HG02973 (cell line): Measurements from ENCODE around the gene QRFP.
"Not testable (repeated sequence)": the region's sequence is repeated elsewhere in the genome, so short reads cannot be mapped to it uniquely, and the experiment has no call there.

ENCODE experiments used
- ATAC-seq: cut with Tn5 transposase; IDR thresholded peaks from one replicate; pipeline ENCODE4 v1.9.1; 2021; ENCODE audit warnings: moderate library complexity; ENCODE audit not compliant: unreplicated experiment

The QRFP gene

DNA sequence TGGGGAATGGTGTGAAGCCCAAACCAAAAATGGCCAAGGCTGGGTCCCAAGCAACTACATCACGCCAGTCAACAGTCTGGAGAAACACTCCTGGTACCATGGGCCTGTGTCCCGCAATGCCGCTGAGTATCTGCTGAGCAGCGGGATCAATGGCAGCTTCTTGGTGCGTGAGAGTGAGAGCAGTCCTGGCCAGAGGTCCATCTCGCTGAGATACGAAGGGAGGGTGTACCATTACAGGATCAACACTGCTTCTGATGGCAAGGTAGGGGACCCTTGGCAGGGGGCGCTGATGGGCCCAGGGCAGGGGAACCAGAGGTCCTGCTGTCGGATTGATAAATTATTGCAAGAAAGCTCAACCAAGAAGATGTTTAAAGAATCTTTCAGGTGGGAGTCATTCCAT, 41.8 kb downstream of the QRFP start:
- no peak for ATAC-seq

DNA sequence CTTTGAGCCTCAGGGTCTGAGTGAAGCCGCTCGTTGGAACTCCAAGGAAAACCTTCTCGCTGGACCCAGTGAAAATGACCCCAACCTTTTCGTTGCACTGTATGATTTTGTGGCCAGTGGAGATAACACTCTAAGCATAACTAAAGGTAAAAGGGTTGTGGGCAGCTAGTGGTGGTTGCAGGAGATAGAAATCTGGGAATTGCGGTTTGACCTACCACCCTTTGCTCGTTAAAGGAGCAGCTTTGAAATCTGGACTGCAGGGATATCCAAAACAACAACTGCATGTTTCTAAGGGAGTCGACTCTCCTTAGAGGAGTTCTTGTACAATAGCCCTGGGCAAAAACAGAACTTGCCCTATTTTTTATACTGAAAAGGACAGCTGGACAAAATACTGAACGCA, 42.5 kb downstream of the QRFP start:
- no peak for ATAC-seq

DNA sequence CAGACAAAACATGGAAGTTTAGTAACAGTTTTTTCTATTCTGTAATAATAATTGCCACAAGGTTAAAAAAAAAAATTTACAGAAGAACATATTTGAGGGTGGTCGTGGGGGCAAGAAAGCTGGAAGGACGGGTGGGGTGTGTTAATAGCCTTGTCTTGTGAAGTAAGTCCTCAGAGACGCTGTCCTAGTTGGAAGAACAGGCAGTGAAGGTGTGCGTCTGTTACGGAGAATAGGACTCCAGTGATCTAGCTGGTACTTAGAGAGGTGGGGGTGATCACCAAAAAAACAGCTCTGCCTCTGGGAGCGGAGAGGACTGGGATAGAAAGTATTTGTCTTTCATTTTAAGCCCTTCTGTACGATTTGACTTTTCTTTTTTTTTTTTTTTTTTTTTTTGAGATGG, 43.8 kb downstream of the QRFP start:
- no peak for ATAC-seq

DNA sequence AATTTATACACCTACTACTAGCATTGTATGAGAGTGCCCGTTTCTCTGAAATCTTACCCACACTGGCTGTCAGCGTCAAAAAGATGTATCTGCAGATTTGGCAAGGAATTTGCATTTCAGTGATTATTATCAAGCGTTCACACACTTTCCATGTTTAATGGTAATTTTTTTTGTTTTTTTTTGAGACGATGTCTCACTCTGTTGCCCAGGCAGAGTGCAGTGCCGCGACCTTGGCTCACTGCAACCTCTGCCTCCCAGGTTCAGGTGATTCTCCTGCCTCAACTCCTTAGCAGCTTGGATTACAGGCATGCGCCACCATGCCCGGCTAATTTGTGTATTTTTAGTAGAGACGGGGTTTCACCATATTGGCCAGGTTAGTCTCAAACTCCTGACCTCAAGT, 47.3 kb downstream of the QRFP start:
- no peak for ATAC-seq

DNA sequence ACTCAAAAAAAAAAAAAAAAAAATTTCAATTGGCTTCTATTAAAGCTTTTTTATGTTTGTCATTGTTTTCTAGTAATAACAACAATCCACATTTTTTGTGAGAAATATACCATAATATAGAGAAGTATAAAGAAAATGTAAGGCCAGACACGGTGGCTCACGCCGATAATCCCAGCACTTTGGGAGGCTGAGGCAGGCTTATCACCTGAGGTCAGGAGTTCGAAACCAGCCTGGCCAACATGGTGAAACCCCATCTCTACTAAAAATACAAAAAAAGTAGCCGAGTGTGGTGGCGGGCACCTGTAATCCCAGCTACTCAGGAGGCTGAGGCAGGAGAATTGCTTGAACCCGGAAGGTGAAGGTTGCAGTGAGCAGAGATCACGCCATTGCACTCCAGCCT, 48.1 kb downstream of the QRFP start:
- not testable (repeated sequence) for ATAC-seq

DNA sequence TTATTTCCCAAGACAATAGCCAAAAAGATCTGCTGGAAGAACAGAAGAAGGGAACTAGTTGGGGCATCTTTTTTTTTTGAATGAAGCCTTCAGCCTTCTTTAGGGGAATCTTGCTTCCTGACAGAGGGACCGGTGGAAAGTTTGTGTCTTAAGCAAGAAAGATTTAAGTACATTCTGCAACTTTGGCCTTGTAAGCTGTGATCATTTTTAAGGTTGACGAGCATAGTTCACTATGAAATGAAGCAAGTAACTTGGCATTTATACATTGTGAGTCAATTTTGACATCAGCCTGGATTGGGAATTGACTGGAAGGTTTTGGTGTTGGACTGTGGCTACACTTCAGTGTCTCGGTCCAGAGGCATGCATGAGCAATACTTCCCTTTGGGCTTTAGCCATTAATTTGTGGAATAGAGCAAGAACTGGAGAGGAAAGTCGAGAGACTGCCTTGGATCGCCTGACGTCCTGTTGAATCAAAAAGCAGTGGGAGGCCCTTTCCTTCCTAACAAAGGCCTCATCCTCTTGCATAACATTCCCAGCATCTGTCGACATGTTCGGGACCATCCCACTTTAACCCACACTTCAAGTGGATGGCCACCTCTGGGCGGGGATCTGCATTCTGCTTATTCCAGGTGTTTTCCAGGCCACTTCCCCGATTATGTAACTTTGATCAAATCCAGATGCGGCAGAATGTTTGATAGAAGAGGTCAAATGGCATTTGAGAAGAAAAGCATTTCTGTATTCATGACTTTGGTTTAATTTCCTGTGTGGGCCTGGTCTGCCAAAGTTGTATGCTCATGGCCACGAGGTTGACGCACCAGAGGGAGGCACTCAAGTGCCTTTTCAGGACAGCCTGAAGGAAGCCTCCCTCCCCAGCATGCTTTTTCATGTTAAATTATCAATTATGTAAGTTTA, 49.0 kb downstream of the QRFP start:
- no peak for ATAC-seq

DNA sequence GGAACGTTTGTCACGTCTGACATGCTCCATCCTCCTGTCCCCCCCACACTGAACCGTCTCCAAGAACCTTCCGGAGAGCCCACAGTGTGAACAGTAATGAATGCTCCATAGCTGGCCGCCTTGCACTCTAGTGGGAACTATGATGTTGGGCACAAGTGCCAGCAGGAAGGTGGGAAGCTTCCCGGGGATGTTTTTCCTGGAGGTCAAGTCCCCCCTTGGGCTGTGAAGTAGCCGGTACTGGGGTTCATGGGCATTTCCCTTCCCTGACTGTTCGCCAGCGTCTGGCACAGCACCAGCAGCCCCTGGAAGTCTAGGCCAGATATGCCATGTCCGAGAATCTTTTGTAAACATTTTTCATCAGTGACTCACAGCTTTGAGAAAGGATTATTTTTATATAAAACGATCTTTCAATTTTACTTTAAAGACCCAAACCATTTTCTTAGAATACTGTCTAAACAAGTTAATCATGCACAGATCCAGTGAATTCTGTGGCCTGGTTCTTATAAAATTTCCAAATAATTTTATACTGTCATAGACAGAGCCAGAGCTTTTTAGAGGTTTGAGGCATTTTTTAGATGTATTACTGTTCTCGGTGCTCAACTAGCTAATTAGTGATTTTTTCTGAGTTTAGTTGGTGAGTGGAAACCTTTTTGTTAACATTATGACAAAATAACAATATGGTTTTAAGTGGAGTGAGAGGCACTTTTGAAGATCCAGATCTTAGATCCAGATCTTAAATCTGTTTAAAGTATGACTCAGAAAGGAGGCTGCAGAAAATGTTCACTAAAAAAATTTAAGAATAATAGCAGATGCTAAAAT, 49.9 kb downstream of the QRFP start:
- no peak for ATAC-seq

DNA sequence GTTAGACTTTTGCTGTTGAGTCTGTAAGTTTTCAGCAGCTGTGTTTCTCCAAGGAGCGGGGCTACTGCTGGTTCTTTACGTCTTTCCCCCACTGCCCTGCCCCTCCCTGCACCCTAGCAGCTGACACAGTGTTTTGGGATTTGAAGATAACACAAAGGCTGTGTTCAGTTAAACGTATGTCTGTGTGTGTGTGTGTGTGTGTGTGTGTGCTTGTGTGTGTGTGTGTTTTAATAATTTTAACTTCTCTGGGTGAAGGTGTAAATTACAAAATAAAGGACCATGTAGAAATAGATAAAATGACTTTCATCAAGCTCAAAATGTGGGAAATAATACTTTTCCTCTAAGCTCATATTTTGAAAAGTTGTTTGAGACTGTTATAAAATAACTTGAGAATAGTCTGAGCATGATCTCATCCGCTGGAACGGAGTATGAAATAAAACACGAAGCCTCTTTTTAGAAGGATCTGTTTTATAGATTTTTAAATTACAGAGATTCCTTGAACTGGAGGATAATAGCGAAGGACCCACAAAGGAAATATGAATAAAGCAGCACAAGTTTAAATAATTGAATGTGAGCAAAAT, 50.6 kb downstream of the QRFP start:
- ATAC-seq = no peak

DNA sequence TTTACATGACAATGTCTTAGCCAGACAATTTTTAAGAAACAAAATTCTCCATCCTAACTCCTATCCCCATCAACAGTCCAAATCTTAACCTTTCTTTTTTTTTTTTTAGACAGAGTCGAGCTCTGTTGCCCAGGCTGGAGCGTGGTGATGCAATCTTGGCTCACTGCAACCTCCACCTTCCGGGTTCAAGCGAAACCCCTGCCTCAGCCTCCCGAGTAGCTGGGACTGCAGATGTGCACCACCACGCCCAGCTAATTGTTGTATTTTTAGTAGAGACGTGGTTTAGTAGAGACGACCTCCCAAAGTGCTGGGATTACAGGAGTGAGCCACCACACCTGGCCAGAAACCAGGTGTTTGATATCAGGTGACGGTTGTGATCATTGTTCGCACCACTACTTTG, 51.4 kb downstream of the QRFP start:
- no peak for ATAC-seq

DNA sequence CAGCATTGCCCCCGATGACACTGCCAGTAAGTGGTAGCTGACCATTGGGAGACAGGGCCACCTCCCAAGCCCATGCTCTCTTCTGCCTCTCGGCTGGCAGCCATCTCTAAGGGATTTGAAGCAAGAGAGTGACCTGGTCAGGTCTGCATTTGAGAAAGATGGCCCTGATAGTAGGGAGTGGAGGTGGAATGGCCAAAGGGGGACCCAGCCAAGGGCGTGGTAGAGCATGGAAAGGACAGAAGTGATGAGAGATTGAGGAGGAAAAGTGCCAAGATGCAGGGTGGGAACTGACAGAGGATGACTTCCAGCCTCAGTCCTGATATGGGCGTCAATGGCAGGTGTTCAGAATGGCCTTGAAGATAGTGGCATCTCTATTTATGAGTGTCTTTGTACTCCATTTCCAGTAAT, 52.6 kb downstream of the QRFP start:
- ATAC-seq = no peak

DNA sequence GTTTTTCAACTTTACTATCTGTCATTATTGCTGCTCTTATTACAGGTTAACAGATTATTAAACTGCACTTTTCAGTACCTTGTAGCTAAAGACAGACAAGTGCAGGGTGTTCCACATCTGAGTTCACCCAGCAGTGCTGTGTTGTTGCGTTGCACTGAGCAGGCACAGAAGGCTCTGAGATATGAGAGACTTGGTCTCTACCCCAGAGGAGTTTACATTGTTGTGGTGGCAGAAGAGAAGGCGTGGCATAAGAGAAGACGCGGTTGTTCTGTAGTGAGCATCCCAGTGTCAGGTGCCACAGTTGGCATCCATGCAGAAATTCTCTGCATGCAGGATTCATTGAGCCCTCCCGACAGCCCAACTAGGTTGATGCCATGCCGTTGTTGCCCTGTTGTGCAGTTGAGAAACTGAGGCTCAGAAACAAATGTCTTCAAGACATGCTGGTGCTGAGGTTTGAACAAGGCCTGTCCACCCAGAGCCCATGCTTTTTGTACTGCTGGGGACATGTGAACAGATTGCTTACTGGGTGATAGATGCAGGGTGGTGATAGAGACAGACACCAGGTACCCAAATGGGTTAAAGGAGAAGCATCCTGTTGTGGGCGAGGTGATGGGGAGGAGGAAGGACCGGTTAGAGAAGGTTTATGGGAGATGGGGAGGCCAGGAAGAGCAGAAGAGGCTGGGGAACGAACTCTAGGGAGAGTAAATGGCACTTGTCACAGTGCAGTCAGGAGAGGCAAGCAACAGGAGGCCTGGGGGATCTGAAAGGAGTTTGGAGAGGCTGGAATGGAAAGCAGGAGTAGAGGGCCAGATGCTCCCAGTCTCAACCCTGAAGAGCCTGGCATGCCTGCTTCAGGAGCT, 53.3 kb downstream of the QRFP start:
- ATAC-seq = no peak
